ENCODE measurements around the gene FBLN1. TPM values are rescaled to one million over a fixed set of nuclear protein-coding genes. Genes with fewer than 3 reads are reported as not detected.

Gene FBLN1
- total and polyA plus RNA-seq, 11 donors: 22.4 to 239 (median 44.7) TPM

Other genes starting within 250 kb of the FBLN1 start
- under 1 TPM in 2 of 9 donors, not detected in 7; 0.34 to 0.45 TPM for gene UPK3A, start 217.9 kb upstream of the FBLN1 start, total RNA-seq
- under 1 TPM in 1 of 2 donors, not detected in 1; 0.15 TPM for gene UPK3A, start 217.9 kb upstream of the FBLN1 start, polyA plus RNA-seq
- 10 to 100 TPM in 6 of 9 donors, 1 to 10 TPM in 3; 4.0 to 46.8 (median 15.0) TPM for gene FAM118A, start 192.9 kb upstream of the FBLN1 start, total RNA-seq
- 10 to 100 TPM; 13.1 to 17.4 TPM for gene FAM118A, start 192.9 kb upstream of the FBLN1 start, polyA plus RNA-seq
- not detected for gene SMC1B, start 89.3 kb upstream of the FBLN1 start, total RNA-seq
- gene SMC1B, start 89.3 kb upstream of the FBLN1 start, polyA plus RNA-seq: not detected
- gene RIBC2, start 89.2 kb upstream of the FBLN1 start, total RNA-seq: 1 to 10 TPM in 1 of 9 donors, not detected in 8; 1.0 TPM
- gene RIBC2, start 89.2 kb upstream of the FBLN1 start, polyA plus RNA-seq: under 1 TPM in 1 of 2 donors, not detected in 1; 0.07 TPM
- 100 to 1,000 TPM in 8 of 9 donors, 10 to 100 TPM in 1; 91.0 to 192 (median 155) TPM for gene ATXN10, start 169.0 kb downstream of the FBLN1 start, total RNA-seq
- 100 to 1,000 TPM in 1 of 2 donors, 10 to 100 TPM in 1; 55.0 to 111 TPM for gene ATXN10, start 169.0 kb downstream of the FBLN1 start, polyA plus RNA-seq